ENCODE data around the gene POMGNT1. TPM values are rescaled to one million over a fixed set of nuclear protein-coding genes. Genes with fewer than 3 reads are reported as not detected.
A peak's percentile ranks its signal among the peaks of the same experiment; 100 is the strongest.

Gene POMGNT1
- total RNA-seq, 1 experiment from 2014 or later: 95.2 TPM

DNA sequence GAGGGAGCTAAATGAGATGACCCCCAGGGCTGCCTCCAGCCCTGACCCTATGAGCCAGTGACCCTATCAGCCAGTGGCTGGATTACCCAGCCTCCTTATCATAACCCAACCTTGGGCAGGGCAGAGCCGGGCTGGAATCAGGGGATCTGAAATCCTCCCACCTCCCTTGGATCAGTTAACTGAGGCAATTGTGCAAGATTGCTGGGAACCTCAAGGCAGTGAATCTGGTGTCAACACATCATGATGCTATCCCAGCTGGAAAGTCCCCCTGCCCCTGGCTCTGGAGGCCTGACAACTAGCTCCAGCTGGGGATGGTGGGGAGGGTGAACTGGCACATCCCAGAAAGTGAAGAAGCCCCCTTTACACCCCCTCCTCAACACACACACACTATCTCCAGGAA, 29.8 kb downstream of the POMGNT1 start:
- no peak overlapping the region for H3K4me3 ChIP-seq (ENCODE audit: insufficient read depth, low read depth, low read length)
- no peaks in the 10 kb centered on the region for H3K36me3 ChIP-seq (replicated peaks; ENCODE audit: control insufficient read depth, insufficient read depth, low read length)
- no peak for DNase-seq
- H3K27me3 ChIP-seq (ENCODE audit: control insufficient read depth, insufficient read depth, low read length): peaks cover 17% of the 10 kb centered on the region

- Histone ChIP-seq H3K36me3 (replicated peaks; ENCODE audit: control insufficient read depth, insufficient read depth, low read length) (no peaks in the 10 kb centered on the region), H3K4me3 (ENCODE audit: insufficient read depth, low read depth, low read length) (peak overlapping the region; percentile 16; the same call in 1 of the 2 replicates), H3K27me3 (ENCODE audit: control insufficient read depth, insufficient read depth, low read length) (peaks cover 17% of the 10 kb centered on the region)
- peak; percentile 77 for DNase-seq
These were observed 31.4 kb downstream of the POMGNT1 start for GRCh38 chr1:46166521-46167462.

GRCh38 chr1:46160212-46160611, 38.0 kb downstream of the POMGNT1 start:
- Histone ChIP-seq H3K36me3 (replicated peaks; ENCODE audit: control insufficient read depth, insufficient read depth, low read length) (no peaks in the 10 kb centered on the region), H3K4me3 (ENCODE audit: insufficient read depth, low read depth, low read length) (no peak overlapping the region), H3K27me3 (ENCODE audit: control insufficient read depth, insufficient read depth, low read length) (no peaks in the 10 kb centered on the region)
- DNase-seq: no peak

DNA sequence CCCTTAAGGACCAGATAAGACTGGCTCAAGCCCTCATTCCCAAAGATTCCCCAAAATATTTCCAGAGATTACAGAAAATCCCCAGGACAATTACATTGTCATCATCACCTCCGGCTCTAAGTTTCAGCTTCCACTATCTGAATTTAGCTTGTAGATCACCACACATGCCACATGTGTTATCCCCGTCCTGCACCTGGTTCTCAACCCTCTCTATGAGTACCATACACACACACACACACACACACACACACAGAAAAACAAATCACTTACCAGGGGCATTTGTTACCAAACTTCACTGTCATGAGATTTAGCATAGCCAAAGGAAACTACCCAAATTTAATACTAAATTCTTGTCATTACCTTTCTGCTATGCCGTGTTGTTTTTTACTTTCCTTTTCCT, 38.7 kb downstream of the POMGNT1 start:
- Histone ChIP-seq H3K36me3 (replicated peaks; ENCODE audit: control insufficient read depth, insufficient read depth, low read length) (no peaks in the 10 kb centered on the region), H3K4me3 (ENCODE audit: insufficient read depth, low read depth, low read length) (no peak overlapping the region), H3K27me3 (ENCODE audit: control insufficient read depth, insufficient read depth, low read length) (no peaks in the 10 kb centered on the region)
- DNase-seq: no peak

GRCh38 chr1:46158312-46159281, 39.6 kb downstream of the POMGNT1 start:
- Histone ChIP-seq H3K4me3 (ENCODE audit: insufficient read depth, low read depth, low read length) (no peak overlapping the region), H3K36me3 (replicated peaks; ENCODE audit: control insufficient read depth, insufficient read depth, low read length) (no peaks in the 10 kb centered on the region), H3K27me3 (ENCODE audit: control insufficient read depth, insufficient read depth, low read length) (no peaks in the 10 kb centered on the region)
- no peak for DNase-seq

GRCh38 chr1:46157916-46158311, 40.3 kb downstream of the POMGNT1 start:
- Histone ChIP-seq H3K27me3 (ENCODE audit: control insufficient read depth, insufficient read depth, low read length) (no peaks in the 10 kb centered on the region), H3K36me3 (replicated peaks; ENCODE audit: control insufficient read depth, insufficient read depth, low read length) (no peaks in the 10 kb centered on the region), H3K4me3 (ENCODE audit: insufficient read depth, low read depth, low read length) (no peak overlapping the region)
- no peak for DNase-seq

- no peaks in the 10 kb centered on the region for H3K36me3 ChIP-seq (replicated peaks; ENCODE audit: control insufficient read depth, insufficient read depth, low read length)
- DNase-seq: no peak
- no peak overlapping the region for H3K4me3 ChIP-seq (ENCODE audit: insufficient read depth, low read depth, low read length)
- no peaks in the 10 kb centered on the region for H3K27me3 ChIP-seq (ENCODE audit: control insufficient read depth, insufficient read depth, low read length)
These were observed 44.5 kb downstream of the POMGNT1 start for GRCh38 chr1:46153732-46154131.

DNA sequence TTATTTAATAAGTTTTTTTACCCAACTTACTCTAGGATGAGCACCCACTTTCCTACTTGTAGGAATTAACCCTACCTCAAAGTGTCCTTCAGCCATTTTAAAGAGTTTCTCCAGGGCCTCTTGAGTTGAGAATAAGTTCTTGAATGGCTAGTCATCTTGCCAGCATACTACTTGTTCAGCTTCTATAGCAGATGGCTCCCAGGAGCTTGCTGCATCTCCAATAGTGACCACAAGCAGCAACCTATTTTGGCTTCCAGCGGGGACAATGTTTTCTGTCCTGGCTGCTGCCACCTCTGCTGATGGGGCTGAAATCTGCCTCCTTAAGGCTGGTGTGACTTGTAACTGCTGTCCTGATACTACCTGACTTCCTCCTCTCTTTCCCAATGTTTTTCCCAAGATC, 45.0 kb downstream of the POMGNT1 start:
- DNase-seq: no peak
- no peaks in the 10 kb centered on the region for H3K36me3 ChIP-seq (replicated peaks; ENCODE audit: control insufficient read depth, insufficient read depth, low read length)
- H3K27me3 ChIP-seq (ENCODE audit: control insufficient read depth, insufficient read depth, low read length): no peaks in the 10 kb centered on the region
- no peak overlapping the region for H3K4me3 ChIP-seq (ENCODE audit: insufficient read depth, low read depth, low read length)

DNA sequence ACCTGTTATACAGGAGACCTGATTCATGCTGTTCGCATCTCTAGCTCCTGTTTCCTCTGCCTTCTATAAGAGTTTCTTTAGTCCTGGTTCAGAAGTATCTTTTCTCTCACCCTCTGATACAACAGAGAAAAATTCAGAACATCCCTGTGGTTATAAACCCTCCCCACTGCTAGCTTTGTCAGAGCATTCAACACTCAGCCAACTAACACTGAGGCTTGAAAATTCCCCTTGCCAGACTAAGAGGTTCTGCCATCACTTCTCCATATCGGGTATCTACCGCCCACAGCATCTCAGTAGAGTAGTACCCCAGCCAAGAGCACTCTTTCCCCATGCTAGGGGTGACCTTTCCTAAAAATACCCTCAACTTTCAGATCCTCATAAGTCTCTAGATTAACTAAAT, 46.2 kb downstream of the POMGNT1 start:
- H3K36me3 ChIP-seq (replicated peaks; ENCODE audit: control insufficient read depth, insufficient read depth, low read length): no peaks in the 10 kb centered on the region
- no peak for DNase-seq

DNA sequence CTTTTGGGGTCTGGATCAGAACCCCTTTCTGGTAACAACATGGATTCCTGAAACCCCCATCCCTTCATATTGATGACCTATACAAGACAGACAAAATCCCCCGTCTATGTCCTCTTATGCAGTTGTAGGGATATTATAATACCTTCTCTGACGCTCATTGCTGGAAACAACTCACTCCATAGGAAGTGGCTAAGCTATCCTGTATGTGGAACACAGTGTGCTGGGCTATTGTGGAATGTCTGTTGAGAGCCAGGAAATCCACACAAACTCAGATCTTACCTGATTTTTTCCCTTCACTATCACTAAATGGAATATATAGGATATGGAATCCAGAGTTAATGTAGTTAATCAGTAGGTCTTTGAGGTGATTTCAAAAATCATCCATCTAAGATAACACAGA, 48.1 kb downstream of the POMGNT1 start:
- Histone ChIP-seq H3K36me3 (replicated peaks; ENCODE audit: control insufficient read depth, insufficient read depth, low read length) (no peaks in the 10 kb centered on the region), H3K4me3 (ENCODE audit: insufficient read depth, low read depth, low read length) (no peak overlapping the region), H3K27me3 (ENCODE audit: control insufficient read depth, insufficient read depth, low read length) (no peaks in the 10 kb centered on the region)
- DNase-seq: no peak

More for the DNA sequence above, 46.2 kb downstream of the POMGNT1 start:
- no peaks in the 10 kb centered on the region for H3K27me3 ChIP-seq (ENCODE audit: control insufficient read depth, insufficient read depth, low read length)
- no peak overlapping the region for H3K4me3 ChIP-seq (ENCODE audit: insufficient read depth, low read depth, low read length)

GRCh38 chr1:46148318-46148717, 49.9 kb downstream of the POMGNT1 start:
- Histone ChIP-seq H3K4me3 (ENCODE audit: insufficient read depth, low read depth, low read length) (no peak overlapping the region), H3K27me3 (ENCODE audit: control insufficient read depth, insufficient read depth, low read length) (no peaks in the 10 kb centered on the region), H3K36me3 (replicated peaks; ENCODE audit: control insufficient read depth, insufficient read depth, low read length) (no peaks in the 10 kb centered on the region)
- no peak for DNase-seq

Other genes starting within 250 kb of the POMGNT1 start
- gene PIK3R3, start 65.8 kb downstream of the POMGNT1 start, total RNA-seq (2014; rRNA removed; shearing (Covaris generic)): 5.7 and 7.0 TPM in 2 replicates
- gene TSPAN1, start 23.3 kb downstream of the POMGNT1 start, total RNA-seq (2014; rRNA removed; shearing (Covaris generic)): not detected in 2 replicates
- gene P3R3URF, start 21.9 kb downstream of the POMGNT1 start, total RNA-seq (2014; rRNA removed; shearing (Covaris generic)): not detected in 2 replicates
- 3.6 and 4.5 TPM in 2 replicates for gene LURAP1, start 4.9 kb upstream of the POMGNT1 start, total RNA-seq (2014; rRNA removed; shearing (Covaris generic))
- gene RAD54L, start 49.3 kb upstream of the POMGNT1 start, total RNA-seq (2014; rRNA removed; shearing (Covaris generic)): 42.2 and 46.7 TPM in 2 replicates
- gene LRRC41, start 105.2 kb upstream of the POMGNT1 start, total RNA-seq (2014; rRNA removed; shearing (Covaris generic)): 123 and 133 TPM in 2 replicates
- 909 and 1,018 TPM in 2 replicates for gene UQCRH, start 105.3 kb upstream of the POMGNT1 start, total RNA-seq (2014; rRNA removed; shearing (Covaris generic))
- gene NSUN4, start 142.4 kb upstream of the POMGNT1 start, total RNA-seq (2014; rRNA removed; shearing (Covaris generic)): 10.4 and 11.8 TPM in 2 replicates
- 12.6 and 19.8 TPM in 2 replicates for gene FAAH, start 195.9 kb upstream of the POMGNT1 start, total RNA-seq (2014; rRNA removed; shearing (Covaris generic))